Ovary (tissue), 9 donors: ENCODE measurements around the gene ANXA4. TPM values are rescaled to one million over a fixed set of nuclear protein-coding genes. Genes with fewer than 3 reads are reported as not detected.

Source experiments
- DNase-seq, 5 donors: peaks; one replicate each; pipeline ENCODE4 v3.0.0-alpha.2; 2019 to 2020
- H3K27ac ChIP-seq, 2 donors: fragments of 200-600 bp; one replicate each; pipeline versions ENCODE4 v1.5.1 to v1.8.0; 2019 to 2022
- H3K27me3 ChIP-seq: fragments of 200-600 bp; one replicate; pipeline ENCODE4 v1.8.0; 2022
- H3K36me3 ChIP-seq: fragments of 200-600 bp; sonication (generic); one replicate; pipeline ENCODE4 v1.5.1; 2019
- H3K4me1 ChIP-seq: one replicate; pipeline ENCODE4 v1.8.1; 2013; ENCODE audit warnings: mild to moderate bottlenecking, moderate library complexity; ENCODE audit not compliant: insufficient read depth
- H3K4me3 ChIP-seq: fragments of 200-600 bp; sonication (generic); one replicate; pipeline ENCODE4 v1.5.1; 2017
- H3K9me3 ChIP-seq, 2 donors: fragments of 200-600 bp in 1 of 2; sonication (generic) in 1 of 2; one replicate each; pipeline versions ENCODE4 v1.5.1 to v1.8.1; 2013 to 2019; ENCODE audit warnings: mild to moderate bottlenecking in 1 of 2, moderate library complexity in 1 of 2
- EP300 ChIP-seq: sonication (generic); formaldehyde crosslinking; IDR thresholded peaks from one replicate; pipeline ENCODE4 v1.6.1; 2017; ENCODE audit warnings: antibody characterized with exemption
- POLR2A ChIP-seq: fragments of 450-650 bp; IDR thresholded peaks from one replicate; pipeline ENCODE4 v1.6.1; 2017; ENCODE audit warnings: antibody characterized with exemption, mild to moderate bottlenecking, moderate library complexity
- WGBS, 3 donors: extraction: QIAGEN DNeasy Blood & Tissue Kit in 1 of 3; methylation state at CpG; one replicate each; pipeline versions ENCODE4 v1.1.5 to v1.1.7; 2013 to 2017; 5-methylcytosine and 5-hydroxymethylcytosine counted together
- intact Hi-C, 4 donors: fragments of 100-400 bp; cut with DNase I; formaldehyde crosslinking; loops; one replicate each; pipeline versions ENCODE4 v1.11.0 to v1.15.1; 2022 to 2023
- polyA plus RNA-seq, 2 donors: library from polyadenylated mRNA; stranded (reverse); fragments of 200-250 nt in 1 of 2; fragments of 350-450 nt in 1 of 2; fragmentation: Illumina TruSeq in 1 of 2; extraction: RNeasy Lipid Tissue Mini Kit (QIAGEN cat#74804) in 1 of 2; gene quantifications; one replicate each; pipeline ENCODE4 v1.2.3, GENCODE V29; 2013 to 2014
- total RNA-seq, 7 donors: library from RNA; depleted of rRNA in 2 of 7; stranded (reverse); fragments of >200 nt in 2 of 7; fragmentation: NEBNext Ultra II Directional in 3 of 7; extraction: Animal tissue kit (Norgen Biotek cat#: 25700) in 3 of 7; gene quantifications; one replicate each; pipeline versions ENCODE4 v1.1.0 to v1.2.4, GENCODE V29; 2016 to 2023
- TF ChIP-seq, protein P1 (sequence below), 3 donors: fragments of 450-650 bp in 2 of 3; fragments of 200-600 bp in 1 of 3; IDR thresholded peaks; one replicate each; pipeline versions ENCODE4 v1.5.1 to v1.8.0; 2016 to 2022; ENCODE audit warnings: antibody characterized with exemption in 3 of 3, mild to moderate bottlenecking in 1 of 3
- donor health status: DM: no; HTN: no; CAD: no; lungs with moderate emphysema.
- donor health status: DM: no; HTN: no; CAD: no.
- donor health status: Bipolar disorder and iron deficiency.
- donor health status: DM: yes; HTN: yes; CAD: no.
- donor health status: DM: no; HTN: no; CAD: no.
- donor health status: DM: yes; HTN: yes; CAD: no.

The ANXA4 gene
- total and polyA plus RNA-seq, 9 donors = 25.4 to 89.7 (median 73.3) TPM

DNA sequence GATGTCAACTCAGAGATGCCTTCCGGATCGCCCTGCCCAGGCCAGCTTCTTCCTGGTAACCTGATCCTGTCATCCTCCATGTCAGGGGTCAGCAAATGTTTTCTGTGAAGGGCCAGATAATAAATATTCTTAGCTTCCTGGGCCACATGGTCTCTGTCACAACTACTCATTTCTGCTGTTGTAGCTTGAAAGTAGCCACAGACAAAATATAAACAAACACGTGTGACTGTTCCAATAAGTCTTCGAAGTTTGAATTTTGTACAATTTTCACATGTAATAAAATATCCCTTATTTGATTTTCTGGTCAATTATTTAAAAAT is 35.8 kb downstream of the ANXA4 start:
- peaks cover 9% of the 10 kb centered on the region for H3K4me1 ChIP-seq
- intact Hi-C loops = no loop called here
- no peak overlapping the region for H3K27ac ChIP-seq
- 61 to 76% (median 63%) methylated on average over 4 of the region's 4 CpGs for WGBS, 3 donors
- TF ChIP-seq, protein P1, sequence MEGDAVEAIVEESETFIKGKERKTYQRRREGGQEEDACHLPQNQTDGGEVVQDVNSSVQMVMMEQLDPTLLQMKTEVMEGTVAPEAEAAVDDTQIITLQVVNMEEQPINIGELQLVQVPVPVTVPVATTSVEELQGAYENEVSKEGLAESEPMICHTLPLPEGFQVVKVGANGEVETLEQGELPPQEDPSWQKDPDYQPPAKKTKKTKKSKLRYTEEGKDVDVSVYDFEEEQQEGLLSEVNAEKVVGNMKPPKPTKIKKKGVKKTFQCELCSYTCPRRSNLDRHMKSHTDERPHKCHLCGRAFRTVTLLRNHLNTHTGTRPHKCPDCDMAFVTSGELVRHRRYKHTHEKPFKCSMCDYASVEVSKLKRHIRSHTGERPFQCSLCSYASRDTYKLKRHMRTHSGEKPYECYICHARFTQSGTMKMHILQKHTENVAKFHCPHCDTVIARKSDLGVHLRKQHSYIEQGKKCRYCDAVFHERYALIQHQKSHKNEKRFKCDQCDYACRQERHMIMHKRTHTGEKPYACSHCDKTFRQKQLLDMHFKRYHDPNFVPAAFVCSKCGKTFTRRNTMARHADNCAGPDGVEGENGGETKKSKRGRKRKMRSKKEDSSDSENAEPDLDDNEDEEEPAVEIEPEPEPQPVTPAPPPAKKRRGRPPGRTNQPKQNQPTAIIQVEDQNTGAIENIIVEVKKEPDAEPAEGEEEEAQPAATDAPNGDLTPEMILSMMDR (IDR thresholded peaks at IDR 0.05) = no peak
- TF ChIP-seq POLR2A (no peak), EP300 (no peak)
- no peak overlapping the region for H3K4me3 ChIP-seq
- H3K36me3 ChIP-seq = no peaks in the 10 kb centered on the region
- no peaks in the 10 kb centered on the region for H3K9me3 ChIP-seq
- DNase-seq = no peak
- no peaks in the 10 kb centered on the region for H3K27me3 ChIP-seq

DNA sequence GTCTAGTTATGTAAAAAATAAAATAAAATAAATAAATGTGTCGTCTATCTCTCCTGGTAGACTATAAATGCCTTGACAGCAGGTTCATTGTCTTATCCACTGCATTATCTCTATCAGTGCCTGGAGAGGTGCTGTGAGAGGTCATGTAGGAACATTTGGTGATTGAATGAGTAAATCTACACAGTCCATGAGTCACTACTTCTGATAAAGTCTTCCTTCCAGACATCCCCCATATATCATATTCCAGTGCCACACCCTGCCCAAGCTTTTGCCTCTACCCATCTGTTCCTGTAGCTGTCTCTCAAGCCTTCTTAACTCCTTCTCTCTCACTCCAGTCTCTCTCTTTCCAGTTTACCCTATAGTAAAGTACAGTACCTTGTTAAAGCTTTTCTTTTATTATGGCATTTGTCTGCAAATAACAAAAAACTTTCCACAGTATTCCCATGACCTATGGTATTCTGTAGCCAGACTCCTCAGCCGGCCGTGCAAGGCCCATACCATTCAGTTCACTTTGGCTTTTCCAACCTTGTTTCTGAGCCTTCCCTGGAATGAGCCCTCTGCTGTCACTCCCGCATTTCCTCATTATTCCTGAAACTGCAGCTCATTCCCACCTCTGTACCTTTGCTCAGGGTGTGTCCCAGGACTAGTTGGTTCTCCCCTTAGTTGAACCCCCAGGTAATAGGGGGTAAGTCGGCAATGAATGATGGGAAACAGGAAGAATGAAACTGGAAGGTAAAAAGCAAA is 37.5 kb downstream of the ANXA4 start:
- H3K27ac ChIP-seq = no peak overlapping the region
- no peaks in the 10 kb centered on the region for H3K9me3 ChIP-seq
- TF ChIP-seq EP300 (no peak), POLR2A (no peak)
- TF ChIP-seq, protein P1 (IDR thresholded peaks at IDR 0.05) = no peak
- DNase-seq = no peak
- intact Hi-C loops = no loop called here
- peaks cover 7% of the 10 kb centered on the region for H3K4me1 ChIP-seq
- H3K4me3 ChIP-seq = no peak overlapping the region
- no peaks in the 10 kb centered on the region for H3K27me3 ChIP-seq
- no peaks in the 10 kb centered on the region for H3K36me3 ChIP-seq
- WGBS, 3 donors = 75 to 86% (median 82%) methylated on average over 5 of the region's 5 CpGs

DNA sequence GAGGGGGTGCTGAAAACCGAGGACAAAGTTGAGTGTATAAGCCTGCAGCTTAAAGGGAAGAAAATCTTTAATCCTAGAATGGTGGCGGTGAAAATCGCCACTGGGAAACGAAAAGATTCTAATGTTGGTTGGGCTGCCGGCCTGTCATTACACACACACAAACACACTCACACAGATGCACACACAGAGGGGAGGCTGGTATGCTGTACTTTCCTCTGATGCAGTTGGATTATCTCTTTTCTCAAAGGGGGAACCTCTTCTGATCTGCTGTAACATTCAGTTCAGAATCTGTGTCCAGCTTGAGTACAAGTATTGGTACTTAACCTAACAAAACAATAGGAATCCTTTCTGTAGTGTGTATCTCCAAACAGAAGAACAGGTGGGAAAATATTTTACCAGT is 39.0 kb downstream of the ANXA4 start:
- no peak overlapping the region for H3K27ac ChIP-seq
- H3K4me1 ChIP-seq = peaks cover 7% of the 10 kb centered on the region
- no peak for DNase-seq
- H3K36me3 ChIP-seq = no peaks in the 10 kb centered on the region
- intact Hi-C loops = no loop called here
- H3K9me3 ChIP-seq = no peaks in the 10 kb centered on the region
- WGBS, 3 donors = 58 to 68% (median 58%) methylated on average over 5 of the region's 5 CpGs
- TF ChIP-seq, protein P1 (IDR thresholded peaks at IDR 0.05) = no peak
- TF ChIP-seq EP300 = no peak
- TF ChIP-seq POLR2A = no peak
- no peaks in the 10 kb centered on the region for H3K27me3 ChIP-seq
- H3K4me3 ChIP-seq = no peak overlapping the region

DNA sequence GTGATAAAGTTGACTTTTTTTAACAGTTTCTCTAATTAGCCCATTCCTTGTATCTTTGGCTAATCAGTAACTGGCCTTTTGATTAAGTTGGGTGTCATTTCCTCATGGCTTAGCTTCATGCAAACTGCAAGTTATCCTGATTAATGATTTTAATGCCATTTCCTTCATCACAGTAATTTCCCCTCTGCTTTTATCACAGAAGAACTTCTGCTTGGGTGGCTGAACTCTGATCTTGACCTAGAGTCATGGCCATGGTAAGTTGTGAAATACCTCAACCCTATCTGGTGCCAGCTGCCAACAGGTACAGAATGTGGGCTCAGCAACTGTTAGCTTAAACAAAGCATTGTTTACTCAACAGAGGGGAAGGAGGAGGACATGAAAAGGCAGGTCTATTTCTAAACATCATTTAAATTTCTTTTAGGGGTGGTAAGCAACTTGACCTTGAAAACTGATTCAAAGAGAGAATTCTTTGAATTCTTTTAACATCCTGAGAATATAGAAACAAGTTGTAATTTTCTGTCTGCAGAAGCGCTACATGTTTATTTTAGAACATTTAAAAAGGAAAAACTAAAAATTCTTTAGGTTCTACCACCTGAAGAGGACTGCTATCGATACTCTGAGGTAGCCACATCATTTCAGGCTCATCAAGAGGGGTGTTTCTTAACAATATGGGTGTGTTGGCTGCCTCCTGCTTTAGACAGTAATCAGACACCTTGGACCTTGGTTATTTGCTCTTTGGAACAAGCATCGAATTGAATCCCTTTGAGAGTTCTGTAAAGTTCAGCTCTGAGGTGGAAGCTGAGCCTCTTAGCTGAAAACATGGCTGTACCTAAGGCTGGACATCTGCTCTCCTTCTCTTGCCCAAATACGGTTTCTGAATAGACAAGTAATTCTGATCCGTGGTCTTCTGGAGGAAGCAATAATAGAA is 39.7 kb downstream of the ANXA4 start:
- WGBS, 3 donors = 15 to 34% (median 17%) methylated on average over 5 of the region's 5 CpGs
- DNase-seq = no peak
- Histone ChIP-seq H3K27ac (no peak overlapping the region), H3K9me3 (no peaks in the 10 kb centered on the region), H3K4me1 (peaks cover 7% of the 10 kb centered on the region), H3K27me3 (no peaks in the 10 kb centered on the region), H3K36me3 (no peaks in the 10 kb centered on the region), H3K4me3 (no peak overlapping the region)
- intact Hi-C loops = no loop called here
- no peak for TF ChIP-seq EP300
- TF ChIP-seq, protein P1 (IDR thresholded peaks at IDR 0.05) = no peak
- TF ChIP-seq POLR2A = no peak
